Skeletal muscle tissue (tissue), 4 donors: ENCODE data around the gene TIMM50. TPM values are rescaled to one million over a fixed set of nuclear protein-coding genes. Genes with fewer than 3 reads are reported as not detected.
A peak's percentile ranks its signal among the peaks of the same experiment; 100 is the strongest.

ENCODE experiments used
- H3K27ac ChIP-seq: one replicate; pipeline ENCODE4 v1.7.0; 2013; ENCODE audit warnings: mild to moderate bottlenecking, low read depth, low read length, inconsistent platforms
- H3K27me3 ChIP-seq, 3 donors: one replicate each; pipeline ENCODE4 v1.7.0; 2013; ENCODE audit warnings: low read length in 3 of 3; ENCODE audit not compliant: control insufficient read depth in 3 of 3, insufficient read depth in 3 of 3
- H3K36me3 ChIP-seq, 3 donors: one replicate each; pipeline ENCODE4 v1.7.0; 2013; ENCODE audit warnings: low read length in 3 of 3; ENCODE audit not compliant: control insufficient read depth in 3 of 3, insufficient read depth in 3 of 3
- H3K4me1 ChIP-seq, 3 donors: one replicate each; pipeline ENCODE4 v1.7.0; 2013; ENCODE audit warnings: low read length in 3 of 3, mild to moderate bottlenecking in 3 of 3; ENCODE audit not compliant: control insufficient read depth in 3 of 3, insufficient read depth in 3 of 3
- H3K4me3 ChIP-seq, 3 donors: one replicate each; pipeline ENCODE4 v1.7.0; 2013; ENCODE audit warnings: low read length in 3 of 3
- H3K9ac ChIP-seq, 3 donors: one replicate each; pipeline ENCODE4 v1.7.0; 2013; ENCODE audit warnings: low read length in 3 of 3, mild to moderate bottlenecking in 3 of 3, moderate library complexity in 2 of 3, low read depth in 1 of 3
- H3K9me3 ChIP-seq, 3 donors: one replicate each; pipeline ENCODE4 v1.7.0; 2013; ENCODE audit warnings: low read length in 3 of 3; ENCODE audit not compliant: control insufficient read depth in 3 of 3
- total RNA-seq: library from RNA; depleted of rRNA; stranded (reverse); fragments of >200 nt; gene quantifications from one replicate; pipeline ENCODE4 v1.2.3, GENCODE V29; 2014
- donor health status: Osteomylitis.

TIMM50 gene
- total RNA-seq, 1 donor from 2014 or later: 40.7 TPM

GRCh38 chr19:39509233-39509632 is 28.6 kb downstream of the TIMM50 start:
- H3K4me1 ChIP-seq: peaks cover 0 to 10% (median 5%) of the 10 kb centered on the region in 3 donors
- H3K36me3 ChIP-seq: no peaks in the 10 kb centered on the region
- peaks cover 59 to 70% (median 62%) of the 10 kb centered on the region in 3 donors for H3K27me3 ChIP-seq
- no peak overlapping the region for H3K4me3 ChIP-seq
- no peak overlapping the region for H3K9ac ChIP-seq
- H3K27ac ChIP-seq: no peak overlapping the region
- H3K9me3 ChIP-seq: no peaks in the 10 kb centered on the region

- Histone ChIP-seq H3K4me3 (no peak overlapping the region), H3K27ac (no peak overlapping the region), H3K36me3 (no peaks in the 10 kb centered on the region), H3K9ac (no peak overlapping the region), H3K4me1 (peaks cover 6 to 8% (median 6%) of the 10 kb centered on the region in 3 donors), H3K27me3 (peaks cover 51 to 66% (median 63%) of the 10 kb centered on the region in 3 donors), H3K9me3 (no peaks in the 10 kb centered on the region)
Observed at GRCh38 chr19:39512988-39513387, 32.4 kb downstream of the TIMM50 start.

- no peaks in the 10 kb centered on the region for H3K36me3 ChIP-seq
- peaks cover 6 to 8% (median 6%) of the 10 kb centered on the region in 3 donors for H3K4me1 ChIP-seq
- no peaks in the 10 kb centered on the region for H3K9me3 ChIP-seq
- H3K27me3 ChIP-seq: peaks cover 45 to 58% (median 55%) of the 10 kb centered on the region in 3 donors
- peak within 1 kb of the TSS in 1 of 3 donors; percentile 8 for H3K9ac ChIP-seq
- H3K4me3 ChIP-seq: peak within 1 kb of the TSS in 1 of 3 donors; percentile 13
- no peak within 1 kb of the TSS for H3K27ac ChIP-seq
Observed at GRCh38 chr19:39514840-39515550, 34.4 kb downstream of the TIMM50 start, which contains the start of gene SELENOV. Gene SELENOV (plus strand): TSS chr19:39515139. CDS start chr19:39515213, 74 bp downstream.

- no peak overlapping the region for H3K4me3 ChIP-seq
- H3K9ac ChIP-seq: no peak overlapping the region
Observed at GRCh38 chr19:39515551-39516191, 35.0 kb downstream of the TIMM50 start.

GRCh38 chr19:39516270-39516669 is 35.6 kb downstream of the TIMM50 start:
- H3K9me3 ChIP-seq: no peaks in the 10 kb centered on the region
- peaks cover 45 to 56% (median 53%) of the 10 kb centered on the region in 3 donors for H3K27me3 ChIP-seq
- H3K9ac ChIP-seq: no peak overlapping the region
- no peak overlapping the region for H3K4me3 ChIP-seq
- H3K27ac ChIP-seq: no peak overlapping the region
- peaks cover 6 to 8% (median 6%) of the 10 kb centered on the region in 3 donors for H3K4me1 ChIP-seq
- no peaks in the 10 kb centered on the region for H3K36me3 ChIP-seq

More at GRCh38 chr19:39515551-39516191, 35.0 kb downstream of the TIMM50 start:
- Histone ChIP-seq H3K9me3 (no peaks in the 10 kb centered on the region), H3K36me3 (no peaks in the 10 kb centered on the region), H3K4me1 (peaks cover 6 to 8% (median 6%) of the 10 kb centered on the region in 3 donors), H3K27ac (no peak overlapping the region), H3K27me3 (peaks cover 45 to 58% (median 53%) of the 10 kb centered on the region in 3 donors)

- Histone ChIP-seq H3K27ac (no peak overlapping the region), H3K27me3 (peaks cover 45 to 56% (median 47%) of the 10 kb centered on the region in 3 donors), H3K4me1 (peaks cover 6 to 8% (median 6%) of the 10 kb centered on the region in 3 donors), H3K36me3 (no peaks in the 10 kb centered on the region), H3K9ac (no peak overlapping the region), H3K9me3 (no peaks in the 10 kb centered on the region), H3K4me3 (no peak overlapping the region)
Observed at GRCh38 chr19:39517432-39517831, 36.8 kb downstream of the TIMM50 start.

- no peak overlapping the region for H3K27ac ChIP-seq
- H3K36me3 ChIP-seq: no peaks in the 10 kb centered on the region
- H3K27me3 ChIP-seq: peaks cover 41 to 48% (median 41%) of the 10 kb centered on the region in 3 donors
- no peak overlapping the region for H3K9ac ChIP-seq
- no peak overlapping the region for H3K4me3 ChIP-seq
- H3K4me1 ChIP-seq: peaks cover 6 to 8% (median 6%) of the 10 kb centered on the region in 3 donors
- no peaks in the 10 kb centered on the region for H3K9me3 ChIP-seq
Observed at GRCh38 chr19:39518458-39518857, 37.8 kb downstream of the TIMM50 start.

- no peaks in the 10 kb centered on the region for H3K36me3 ChIP-seq
- H3K4me1 ChIP-seq: peaks cover 6 to 8% (median 6%) of the 10 kb centered on the region in 3 donors
- no peak overlapping the region for H3K9ac ChIP-seq
- H3K27me3 ChIP-seq: peaks cover 36 to 43% (median 36%) of the 10 kb centered on the region in 3 donors
- H3K9me3 ChIP-seq: no peaks in the 10 kb centered on the region
- H3K4me3 ChIP-seq: no peak overlapping the region
- no peak overlapping the region for H3K27ac ChIP-seq
Observed at GRCh38 chr19:39518975-39519374, 38.3 kb downstream of the TIMM50 start.

GRCh38 chr19:39520541-39521484 is 40.2 kb downstream of the TIMM50 start:
- H3K4me1 ChIP-seq: peaks cover 0 to under 1% (median 0%) of the 10 kb centered on the region in 3 donors
- no peaks in the 10 kb centered on the region for H3K36me3 ChIP-seq
- peaks cover 18 to 25% (median 18%) of the 10 kb centered on the region in 3 donors for H3K27me3 ChIP-seq
- H3K9me3 ChIP-seq: no peaks in the 10 kb centered on the region
- no peak overlapping the region for H3K4me3 ChIP-seq
- no peak overlapping the region for H3K27ac ChIP-seq
- no peak overlapping the region for H3K9ac ChIP-seq
